ENCODE measurements around the gene PATE1. TPM values are rescaled to one million over a fixed set of nuclear protein-coding genes. Genes with fewer than 3 reads are reported as not detected.
"Not testable (repeated sequence)": the region's sequence is repeated elsewhere in the genome, so short reads cannot be mapped to it uniquely, and the experiment has no call there.

PATE1 gene
- total RNA-seq = not detected

- no peak for DNase-seq (ENCODE audit: low spot score in 2 of 2)
- no peak within 1 kb of the TSS for H3K4me3 ChIP-seq
- 82 to 87% methylated on average over 3 of the region's 3 CpGs for WGBS, 2 donors
- H3K27me3 ChIP-seq = no peaks in the 10 kb centered on the region
- H3K4me1 ChIP-seq = no peaks in the 10 kb centered on the region
- TF ChIP-seq POLR2A (IDR thresholded peaks at IDR 0.05) = no peak
- no peak for TF ChIP-seq EP300 (IDR thresholded peaks at IDR 0.05)
- TF ChIP-seq CTCF (IDR thresholded peaks at IDR 0.05) = no peak
- H3K36me3 ChIP-seq = no peaks in the 10 kb centered on the region
- no peak within 1 kb of the TSS for H3K27ac ChIP-seq
- no peaks in the 10 kb centered on the region for H3K9me3 ChIP-seq
These were observed at the start of gene PATE1 for GRCh38 chr11:125745979-125746378. Gene PATE1 (plus strand): TSS chr11:125746279. CDS start chr11:125746305, 26 bp downstream.

- no peaks in the 10 kb centered on the region for H3K9me3 ChIP-seq
- no peak for TF ChIP-seq POLR2A (IDR thresholded peaks at IDR 0.05)
- no peak overlapping the region for H3K4me3 ChIP-seq
- no peaks in the 10 kb centered on the region for H3K27me3 ChIP-seq
- no peak overlapping the region for H3K27ac ChIP-seq
- H3K4me1 ChIP-seq = no peaks in the 10 kb centered on the region
- DNase-seq (ENCODE audit: low spot score in 2 of 2) = no peak
- 78 to 84% methylated on average over 6 of the region's 6 CpGs for whole genome bisulfite sequencing, 2 donors
- no peaks in the 10 kb centered on the region for H3K36me3 ChIP-seq
These were observed 45.0 kb upstream of the PATE1 start for GRCh38 chr11:125701018-125701610.

GRCh38 chr11:125701858-125702621 is 44.0 kb upstream of the PATE1 start:
- H3K27me3 ChIP-seq = no peaks in the 10 kb centered on the region
- H3K4me3 ChIP-seq = no peak overlapping the region
- H3K36me3 ChIP-seq = no peaks in the 10 kb centered on the region
- WGBS, 2 donors = 36 to 40% methylated on average over 6 of the region's 6 CpGs
- H3K4me1 ChIP-seq = no peaks in the 10 kb centered on the region
- H3K9me3 ChIP-seq = no peaks in the 10 kb centered on the region
- TF ChIP-seq POLR2A (IDR thresholded peaks at IDR 0.05) (no peak), CTCF (IDR thresholded peaks at IDR 0.05) (no peak), EP300 (IDR thresholded peaks at IDR 0.05) (no peak)
- DNase-seq (ENCODE audit: low spot score in 2 of 2) = no peak
- no peak overlapping the region for H3K27ac ChIP-seq

GRCh38 chr11:125704686-125705085 is 41.4 kb upstream of the PATE1 start:
- not testable (repeated sequence) for H3K4me3 ChIP-seq; H3K9me3 ChIP-seq; H3K27me3 ChIP-seq; H3K4me1 ChIP-seq; H3K27ac ChIP-seq; H3K36me3 ChIP-seq; DNase-seq (ENCODE audit: low spot score in 2 of 2)
- WGBS, 2 donors = 89 to 90% methylated on average over 9 to 19 of the region's 24 CpGs

GRCh38 chr11:125720781-125721180 is 25.3 kb upstream of the PATE1 start:
- no peak for TF ChIP-seq EP300 (IDR thresholded peaks at IDR 0.05)
- no peaks in the 10 kb centered on the region for H3K36me3 ChIP-seq
- no peak overlapping the region for H3K4me3 ChIP-seq
- H3K4me1 ChIP-seq = no peaks in the 10 kb centered on the region
- 78 to 88% methylated on average over 6 of the region's 6 CpGs for WGBS, 2 donors
- H3K9me3 ChIP-seq = peaks cover 0 to 10% (median 0%) of the 10 kb centered on the region in 4 donors
- no peak for DNase-seq (ENCODE audit: low spot score in 2 of 2)
- H3K27me3 ChIP-seq = no peaks in the 10 kb centered on the region
- no peak overlapping the region for H3K27ac ChIP-seq

- DNase-seq (ENCODE audit: low spot score in 2 of 2) = no peak
- Histone ChIP-seq H3K4me1 (no peaks in the 10 kb centered on the region), H3K36me3 (no peaks in the 10 kb centered on the region), H3K27me3 (no peaks in the 10 kb centered on the region), H3K9me3 (peaks cover 0 to 3% (median 0%) of the 10 kb centered on the region in 4 donors), H3K27ac (no peak overlapping the region), H3K4me3 (no peak overlapping the region)
- WGBS, 2 donors = 79 to 93% methylated on average over 1 of the region's 1 CpG
- no peak for TF ChIP-seq CTCF (IDR thresholded peaks at IDR 0.05)
- TF ChIP-seq POLR2A (IDR thresholded peaks at IDR 0.05) = no peak
- TF ChIP-seq EP300 (IDR thresholded peaks at IDR 0.05) = no peak
These were observed 22.0 kb upstream of the PATE1 start for GRCh38 chr11:125724125-125724524.
